GM21723 (cell line): ENCODE data around the gene SERTAD2.

Experiments
- ATAC-seq: cut with Tn5 transposase; IDR thresholded peaks from one replicate; pipeline ENCODE4 v1.9.1; 2021; ENCODE audit warnings: mild to moderate bottlenecking, moderate library complexity; ENCODE audit not compliant: unreplicated experiment

SERTAD2 gene

GRCh38 chr2:64675860-64676259 is 22.1 kb upstream of the SERTAD2 start:
- ATAC-seq, result no peak

- ATAC-seq, result no peak
Observed at GRCh38 chr2:64672708-64673107, 19.0 kb upstream of the SERTAD2 start.

- no peak for ATAC-seq
Observed at GRCh38 chr2:64670047-64670446, 16.3 kb upstream of the SERTAD2 start.

GRCh38 chr2:64669288-64669687 is 15.6 kb upstream of the SERTAD2 start:
- ATAC-seq, result no peak

- ATAC-seq, result no peak
Observed at GRCh38 chr2:64668542-64668941, 14.8 kb upstream of the SERTAD2 start.

- no peak for ATAC-seq
Observed at GRCh38 chr2:64667535-64667934, 13.8 kb upstream of the SERTAD2 start.

- peak; percentile 78 for ATAC-seq
Observed at GRCh38 chr2:64666810-64667438, 13.2 kb upstream of the SERTAD2 start.

- ATAC-seq, result no peak
Observed at GRCh38 chr2:64665709-64666108, 12.0 kb upstream of the SERTAD2 start.

- no peak for ATAC-seq
Observed at GRCh38 chr2:64663402-64663801, 9.7 kb upstream of the SERTAD2 start.

- ATAC-seq, result peak; percentile 57
Observed at GRCh38 chr2:64661741-64662169, 8.0 kb upstream of the SERTAD2 start.

GRCh38 chr2:64659252-64659651 is 5.5 kb upstream of the SERTAD2 start:
- no peak for ATAC-seq

- no peak for ATAC-seq
Observed at GRCh38 chr2:64658269-64658668, 4.6 kb upstream of the SERTAD2 start.

GRCh38 chr2:64657411-64657810 is 3.7 kb upstream of the SERTAD2 start:
- ATAC-seq, result no peak

- ATAC-seq, result no peak
Observed at GRCh38 chr2:64656379-64656778, 2.7 kb upstream of the SERTAD2 start.

- ATAC-seq, result no peak
Observed at GRCh38 chr2:64655873-64656272, 2.2 kb upstream of the SERTAD2 start.

- ATAC-seq, result no peak
Observed at GRCh38 chr2:64655018-64655664, 1.4 kb upstream of the SERTAD2 start.

GRCh38 chr2:64654063-64654811 is 524 bp upstream of the SERTAD2 start:
- peak; percentile 40 for ATAC-seq

GRCh38 chr2:64652231-64653108 is 1.2 kb downstream of the SERTAD2 start:
- no peak for ATAC-seq

- ATAC-seq, result no peak
Observed at GRCh38 chr2:64651590-64651989, 2.1 kb downstream of the SERTAD2 start.

- ATAC-seq, result no peak
Observed at GRCh38 chr2:64650722-64651338, 2.9 kb downstream of the SERTAD2 start.

- ATAC-seq, result no peak
Observed at GRCh38 chr2:64650296-64650695, 3.4 kb downstream of the SERTAD2 start.
